HepG2 (cell line): ENCODE results near the gene WDR82. TPM values are rescaled to one million over a fixed set of nuclear protein-coding genes. Genes with fewer than 3 reads are reported as not detected.

Experiments
- ARHGAP35 ChIP-seq: sonication (generic); formaldehyde crosslinking; IDR thresholded peaks from 2 replicates; pipeline ENCODE4 v1.9.0; 2022; ENCODE audit warnings: mild to moderate bottlenecking, inconsistent platforms, moderate library complexity, missing genetic modification reagents, borderline replicate concordance
- CHD2 ChIP-seq: IDR thresholded peaks from 2 replicates; pipeline ENCODE4 v1.6.1; 2011; ENCODE audit warnings: low read depth, low read length, improper control_type of control experiment
- ESRRA ChIP-seq: sonication (generic); formaldehyde crosslinking; IDR thresholded peaks from 2 replicates; pipeline ENCODE4 v1.5.1; 2020; ENCODE audit warnings: mild to moderate bottlenecking, low read depth, missing genetic modification reagents
- GABPA ChIP-seq, 2 experiments: IDR thresholded peaks; 2 replicates each; pipeline ENCODE4 v1.6.1; 2011 to 2016; ENCODE audit warnings: low read depth in 2 of 2, low read length in 1 of 2, missing biosample characterization in 1 of 2, missing genetic modification characterization in 1 of 2
- HNF4A ChIP-seq: sonication (generic); formaldehyde crosslinking; IDR thresholded peaks from 2 replicates; pipeline ENCODE4 v1.4.0; 2020; ENCODE audit warnings: missing genetic modification reagents
- IKZF4 ChIP-seq: sonication (generic); formaldehyde crosslinking; IDR thresholded peaks from 2 replicates; pipeline ENCODE4 v1.5.1; 2020; ENCODE audit warnings: borderline replicate concordance, mild to moderate bottlenecking, low read depth, missing genetic modification reagents; ENCODE audit errors: not compliant biosample characterization
- LCORL ChIP-seq, 2 experiments: fragments of 450-650 bp in 1 of 2; sonication (generic) in 1 of 2; formaldehyde crosslinking in 1 of 2; IDR thresholded peaks; 2 replicates each; pipeline versions ENCODE4 v1.5.0 to v1.6.1; 2017 to 2020; ENCODE audit warnings: antibody characterized with exemption in 1 of 2, missing genetic modification reagents in 1 of 2
- MAZ ChIP-seq, 2 experiments: sonication (generic) in 1 of 2; formaldehyde crosslinking in 1 of 2; IDR thresholded peaks; 2 replicates each; pipeline versions ENCODE4 v1.5.0 to v1.6.1; 2012 to 2020; ENCODE audit warnings: low read depth in 2 of 2, mild to moderate bottlenecking in 2 of 2, borderline replicate concordance in 1 of 2, improper control_type of control experiment in 1 of 2, low read length in 1 of 2, missing genetic modification reagents in 1 of 2, moderate library complexity in 1 of 2
- NR2C2 ChIP-seq: sonication (generic); formaldehyde crosslinking; IDR thresholded peaks from 2 replicates; pipeline ENCODE4 v1.4.0; 2020; ENCODE audit warnings: missing genetic modification reagents, mild to moderate bottlenecking, moderate library complexity, borderline replicate concordance
- NR2F1 ChIP-seq, 2 experiments: fragments of 450-650 bp in 1 of 2; formaldehyde crosslinking in 1 of 2; IDR thresholded peaks; 2 replicates each; pipeline versions ENCODE4 v1.5.0 to v1.6.1; 2016 to 2020; ENCODE audit warnings: mild to moderate bottlenecking in 1 of 2, missing compliant biosample characterization in 1 of 2, missing genetic modification reagents in 1 of 2, moderate library complexity in 1 of 2
- NR2F2 ChIP-seq: IDR thresholded peaks from 2 replicates; pipeline ENCODE4 v1.6.1; 2012; ENCODE audit warnings: low read depth, inconsistent platforms, borderline replicate concordance
- NR2F6 ChIP-seq, 2 experiments: IDR thresholded peaks; 2 replicates each; pipeline ENCODE4 v1.6.1; 2016; ENCODE audit warnings: antibody characterized with exemption in 1 of 2, mild to moderate bottlenecking in 1 of 2
- PHF21A ChIP-seq: sonication (generic); formaldehyde crosslinking; IDR thresholded peaks from 2 replicates; pipeline ENCODE4 v1.5.0; 2020; ENCODE audit warnings: mild to moderate bottlenecking, missing genetic modification reagents
- RARA ChIP-seq: IDR thresholded peaks from 2 replicates; pipeline ENCODE4 v1.6.1; 2016; ENCODE audit warnings: missing genetic modification reagents, missing compliant biosample characterization
- RXRA ChIP-seq: sonication (generic); formaldehyde crosslinking; IDR thresholded peaks from 2 replicates; pipeline ENCODE4 v1.5.1; 2020; ENCODE audit warnings: missing genetic modification reagents
- ZFX ChIP-seq: sonication (generic); formaldehyde crosslinking; IDR thresholded peaks from 2 replicates; pipeline ENCODE4 v1.4.0; 2020; ENCODE audit warnings: mild to moderate bottlenecking, low read depth, missing genetic modification reagents, moderate library complexity
- ZNF230 ChIP-seq: sonication (generic); formaldehyde crosslinking; IDR thresholded peaks from 2 replicates; pipeline ENCODE4 v1.4.0; 2020; ENCODE audit warnings: mild to moderate bottlenecking, missing genetic modification reagents
- ZNF33B ChIP-seq: sonication (generic); formaldehyde crosslinking; IDR thresholded peaks from 2 replicates; pipeline ENCODE4 v1.5.1; 2020; ENCODE audit warnings: mild to moderate bottlenecking, missing genetic modification reagents
- polyA plus RNA-seq, 8 experiments: library from polyadenylated mRNA; depleted of rRNA in 3 of 8; stranded (reverse) in 7 of 8; unstranded in 1 of 8; fragments of >200 nt; fragmentation: Illumina TruSeq in 4 of 8; extraction: Trizol in 4 of 8; gene quantifications; 2 replicates each; pipeline versions ENCODE4 v1.2.1 to v1.2.3, GENCODE V29; 2011 to 2016; ENCODE audit warnings: low read depth in 4 of 8, missing spikeins in 1 of 8, mixed read lengths in 1 of 8; ENCODE audit not compliant: insufficient read depth in 1 of 8
- total RNA-seq, 5 experiments: library from RNA; depleted of rRNA; stranded (reverse); fragments of >200 nt; fragmentation: Illumina TruSeq; extraction: Trizol; gene quantifications; 2 replicates each; pipeline ENCODE4 v1.2.3, GENCODE V29; 2016; ENCODE audit warnings: low read depth in 1 of 5
- TF ChIP-seq, protein P1 (sequence below): sonication (generic); formaldehyde crosslinking; IDR thresholded peaks from 2 replicates; pipeline ENCODE4 v1.4.0; 2020; ENCODE audit warnings: mild to moderate bottlenecking, missing genetic modification reagents
- TF ChIP-seq, protein P2 (sequence below): sonication (generic); formaldehyde crosslinking; IDR thresholded peaks from 2 replicates; pipeline ENCODE4 v1.5.0; 2020; ENCODE audit warnings: mild to moderate bottlenecking, missing genetic modification reagents, moderate library complexity
- TF ChIP-seq, protein P3 (sequence below): sonication (generic); formaldehyde crosslinking; IDR thresholded peaks from 2 replicates; pipeline ENCODE4 v1.5.1; 2020; ENCODE audit warnings: mild to moderate bottlenecking, missing genetic modification reagents, moderate library complexity

The WDR82 gene
- total and polyA plus RNA-seq, 2 of the 13 experiments (the other 11 are each of a cell fraction or from before 2014, with no cell fraction given), result 39.1 to 59.5 TPM

DNA sequence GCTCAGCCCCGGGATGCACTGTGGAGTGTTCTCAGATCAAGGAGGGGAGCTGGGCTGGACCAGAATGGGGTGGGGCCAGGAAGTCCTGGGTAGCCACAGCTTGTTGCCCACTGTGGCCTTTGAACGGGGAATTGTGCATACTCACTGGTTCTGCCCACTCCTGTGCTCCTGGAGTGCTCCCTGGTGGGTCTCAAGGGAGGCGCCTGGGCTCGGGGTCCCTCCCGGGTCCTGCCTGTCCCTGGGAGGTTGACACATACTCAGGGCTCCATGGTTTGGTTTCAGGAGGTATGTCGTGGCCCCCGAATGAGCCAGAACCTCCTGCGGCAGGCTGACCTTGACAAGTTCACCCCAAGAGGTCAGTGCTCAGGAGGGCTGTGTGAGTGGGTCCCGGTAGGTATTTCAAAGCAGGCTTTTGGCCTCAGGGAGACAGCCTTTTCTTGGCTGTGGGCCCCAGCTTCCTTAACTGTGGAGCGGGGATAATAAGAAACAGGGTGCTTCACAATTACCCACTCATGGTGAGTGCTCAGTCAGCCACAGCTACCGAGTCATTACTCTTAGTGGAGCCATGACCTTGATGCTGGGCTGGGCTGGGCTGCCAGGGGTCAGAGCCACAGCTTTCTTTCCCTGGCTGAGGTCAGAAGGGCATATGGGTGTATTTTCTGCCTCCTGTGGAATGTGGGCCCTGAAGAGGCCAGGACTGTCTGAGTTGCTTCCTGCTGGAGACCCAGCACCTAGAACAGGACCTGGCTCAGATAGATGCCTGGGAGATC, 45.3 kb upstream of the WDR82 start (continued):
- peak; percentile 70 for TF ChIP-seq RXRA (CRISPR knock-in tag)
- TF ChIP-seq RARA (CRISPR knock-in tag), result peak; percentile 89
- TF ChIP-seq PHF21A (CRISPR knock-in tag), result 0 out of 2 replicates have a peak, but pooled peaks have one; percentile 39
- TF ChIP-seq NR2C2 (CRISPR knock-in tag), result peak; percentile 51; the same call in 1 of the 2 replicates
- TF ChIP-seq ZFX (CRISPR knock-in tag), result 0 out of 2 replicates have a peak, but pooled peaks have one; percentile 18
- no peak for TF ChIP-seq LCORL (IDR thresholded peaks at IDR 0.05)
- TF ChIP-seq LCORL (CRISPR knock-in tag; IDR thresholded peaks at IDR 0.05), result 0 out of 2 replicates have a peak, but pooled peaks have one; percentile 42
- TF ChIP-seq GABPA (IDR thresholded peaks at IDR 0.05; ENCODE audit: low read depth, low read length), result no peak
- no peak for TF ChIP-seq GABPA (CRISPR knock-in tag; IDR thresholded peaks at IDR 0.05; ENCODE audit: low read depth)
- TF ChIP-seq CHD2, result no peak
- peak; percentile 59; the same call in 1 of the 2 replicates for TF ChIP-seq ESRRA
- TF ChIP-seq, protein P1, sequence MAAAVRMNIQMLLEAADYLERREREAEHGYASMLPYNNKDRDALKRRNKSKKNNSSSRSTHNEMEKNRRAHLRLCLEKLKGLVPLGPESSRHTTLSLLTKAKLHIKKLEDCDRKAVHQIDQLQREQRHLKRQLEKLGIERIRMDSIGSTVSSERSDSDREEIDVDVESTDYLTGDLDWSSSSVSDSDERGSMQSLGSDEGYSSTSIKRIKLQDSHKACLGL (CRISPR knock-in tag), result 0 out of 2 replicates have a peak, but pooled peaks have one; percentile 22
- peak; percentile 58; the same call in 1 of the 2 replicates for TF ChIP-seq NR2F2
- TF ChIP-seq, protein P2, sequence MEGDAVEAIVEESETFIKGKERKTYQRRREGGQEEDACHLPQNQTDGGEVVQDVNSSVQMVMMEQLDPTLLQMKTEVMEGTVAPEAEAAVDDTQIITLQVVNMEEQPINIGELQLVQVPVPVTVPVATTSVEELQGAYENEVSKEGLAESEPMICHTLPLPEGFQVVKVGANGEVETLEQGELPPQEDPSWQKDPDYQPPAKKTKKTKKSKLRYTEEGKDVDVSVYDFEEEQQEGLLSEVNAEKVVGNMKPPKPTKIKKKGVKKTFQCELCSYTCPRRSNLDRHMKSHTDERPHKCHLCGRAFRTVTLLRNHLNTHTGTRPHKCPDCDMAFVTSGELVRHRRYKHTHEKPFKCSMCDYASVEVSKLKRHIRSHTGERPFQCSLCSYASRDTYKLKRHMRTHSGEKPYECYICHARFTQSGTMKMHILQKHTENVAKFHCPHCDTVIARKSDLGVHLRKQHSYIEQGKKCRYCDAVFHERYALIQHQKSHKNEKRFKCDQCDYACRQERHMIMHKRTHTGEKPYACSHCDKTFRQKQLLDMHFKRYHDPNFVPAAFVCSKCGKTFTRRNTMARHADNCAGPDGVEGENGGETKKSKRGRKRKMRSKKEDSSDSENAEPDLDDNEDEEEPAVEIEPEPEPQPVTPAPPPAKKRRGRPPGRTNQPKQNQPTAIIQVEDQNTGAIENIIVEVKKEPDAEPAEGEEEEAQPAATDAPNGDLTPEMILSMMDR (CRISPR knock-in tag), result peak; percentile 54
- TF ChIP-seq NR2F1 (CRISPR knock-in tag; IDR thresholded peaks at IDR 0.05), result peak; percentile 63 to 75; a peak in 3 of 4 replicates
- TF ChIP-seq HNF4A (CRISPR knock-in tag), result peak; percentile 20; the same call in 1 of the 2 replicates
- 0 out of 2 replicates have a peak, but pooled peaks have one; percentile 24 for TF ChIP-seq ZNF33B
- TF ChIP-seq, protein P3, sequence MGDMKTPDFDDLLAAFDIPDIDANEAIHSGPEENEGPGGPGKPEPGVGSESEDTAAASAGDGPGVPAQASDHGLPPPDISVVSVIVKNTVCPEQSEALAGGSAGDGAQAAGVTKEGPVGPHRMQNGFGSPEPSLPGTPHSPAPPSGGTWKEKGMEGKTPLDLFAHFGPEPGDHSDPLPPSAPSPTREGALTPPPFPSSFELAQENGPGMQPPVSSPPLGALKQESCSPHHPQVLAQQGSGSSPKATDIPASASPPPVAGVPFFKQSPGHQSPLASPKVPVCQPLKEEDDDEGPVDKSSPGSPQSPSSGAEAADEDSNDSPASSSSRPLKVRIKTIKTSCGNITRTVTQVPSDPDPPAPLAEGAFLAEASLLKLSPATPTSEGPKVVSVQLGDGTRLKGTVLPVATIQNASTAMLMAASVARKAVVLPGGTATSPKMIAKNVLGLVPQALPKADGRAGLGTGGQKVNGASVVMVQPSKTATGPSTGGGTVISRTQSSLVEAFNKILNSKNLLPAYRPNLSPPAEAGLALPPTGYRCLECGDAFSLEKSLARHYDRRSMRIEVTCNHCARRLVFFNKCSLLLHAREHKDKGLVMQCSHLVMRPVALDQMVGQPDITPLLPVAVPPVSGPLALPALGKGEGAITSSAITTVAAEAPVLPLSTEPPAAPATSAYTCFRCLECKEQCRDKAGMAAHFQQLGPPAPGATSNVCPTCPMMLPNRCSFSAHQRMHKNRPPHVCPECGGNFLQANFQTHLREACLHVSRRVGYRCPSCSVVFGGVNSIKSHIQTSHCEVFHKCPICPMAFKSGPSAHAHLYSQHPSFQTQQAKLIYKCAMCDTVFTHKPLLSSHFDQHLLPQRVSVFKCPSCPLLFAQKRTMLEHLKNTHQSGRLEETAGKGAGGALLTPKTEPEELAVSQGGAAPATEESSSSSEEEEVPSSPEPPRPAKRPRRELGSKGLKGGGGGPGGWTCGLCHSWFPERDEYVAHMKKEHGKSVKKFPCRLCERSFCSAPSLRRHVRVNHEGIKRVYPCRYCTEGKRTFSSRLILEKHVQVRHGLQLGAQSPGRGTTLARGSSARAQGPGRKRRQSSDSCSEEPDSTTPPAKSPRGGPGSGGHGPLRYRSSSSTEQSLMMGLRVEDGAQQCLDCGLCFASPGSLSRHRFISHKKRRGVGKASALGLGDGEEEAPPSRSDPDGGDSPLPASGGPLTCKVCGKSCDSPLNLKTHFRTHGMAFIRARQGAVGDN, result peak; percentile 24; the same call in 1 of the 2 replicates
- TF ChIP-seq ZNF230 (CRISPR knock-in tag), result no peak
- TF ChIP-seq NR2F6 (IDR thresholded peaks at IDR 0.05), result peak; percentile 83
- TF ChIP-seq NR2F6 (CRISPR knock-in tag; IDR thresholded peaks at IDR 0.05), result peak; percentile 72
- TF ChIP-seq IKZF4 (CRISPR knock-in tag), result no peak
- TF ChIP-seq ARHGAP35 (CRISPR knock-in tag), result 0 out of 2 replicates have a peak, but pooled peaks have one; percentile 26
- no peak for TF ChIP-seq MAZ (IDR thresholded peaks at IDR 0.05; ENCODE audit: borderline replicate concordance, low read depth, low read length)
- 0 out of 2 replicates have a peak, but pooled peaks have one; percentile 36 for TF ChIP-seq MAZ (CRISPR knock-in tag; IDR thresholded peaks at IDR 0.05; ENCODE audit: low read depth)
